Measurements from ENCODE around the gene TUBA1B. TPM values are rescaled to one million over a fixed set of nuclear protein-coding genes. Genes with fewer than 3 reads are reported as not detected.

TUBA1B gene
- total RNA-seq, 1 donor from 2014 or later: 939 TPM

DNA sequence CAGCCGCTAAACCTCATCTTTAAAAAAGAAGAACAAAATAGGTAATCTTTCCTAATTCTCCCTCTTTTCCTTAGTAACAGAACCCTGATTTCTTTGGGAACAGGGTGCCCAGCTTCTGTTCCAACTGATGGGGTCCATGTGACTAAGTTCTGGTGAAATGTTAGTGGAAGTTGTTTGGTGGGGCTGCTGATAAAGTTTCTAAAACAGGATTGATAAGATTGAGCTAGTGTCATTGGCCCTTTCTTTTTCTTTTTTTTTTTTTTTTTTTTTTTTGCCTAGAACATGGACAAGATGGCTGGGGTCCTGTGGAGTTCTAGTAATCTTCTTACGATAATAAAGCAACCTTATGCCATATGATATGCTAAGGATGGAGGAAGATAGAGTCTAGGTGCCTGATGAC, 16.2 kb upstream of the TUBA1B start:
- TF ChIP-seq, protein P1, sequence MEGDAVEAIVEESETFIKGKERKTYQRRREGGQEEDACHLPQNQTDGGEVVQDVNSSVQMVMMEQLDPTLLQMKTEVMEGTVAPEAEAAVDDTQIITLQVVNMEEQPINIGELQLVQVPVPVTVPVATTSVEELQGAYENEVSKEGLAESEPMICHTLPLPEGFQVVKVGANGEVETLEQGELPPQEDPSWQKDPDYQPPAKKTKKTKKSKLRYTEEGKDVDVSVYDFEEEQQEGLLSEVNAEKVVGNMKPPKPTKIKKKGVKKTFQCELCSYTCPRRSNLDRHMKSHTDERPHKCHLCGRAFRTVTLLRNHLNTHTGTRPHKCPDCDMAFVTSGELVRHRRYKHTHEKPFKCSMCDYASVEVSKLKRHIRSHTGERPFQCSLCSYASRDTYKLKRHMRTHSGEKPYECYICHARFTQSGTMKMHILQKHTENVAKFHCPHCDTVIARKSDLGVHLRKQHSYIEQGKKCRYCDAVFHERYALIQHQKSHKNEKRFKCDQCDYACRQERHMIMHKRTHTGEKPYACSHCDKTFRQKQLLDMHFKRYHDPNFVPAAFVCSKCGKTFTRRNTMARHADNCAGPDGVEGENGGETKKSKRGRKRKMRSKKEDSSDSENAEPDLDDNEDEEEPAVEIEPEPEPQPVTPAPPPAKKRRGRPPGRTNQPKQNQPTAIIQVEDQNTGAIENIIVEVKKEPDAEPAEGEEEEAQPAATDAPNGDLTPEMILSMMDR (IDR thresholded peaks at IDR 0.05; ENCODE audit: insufficient read depth, low read depth, low read length): no peak
- TF ChIP-seq EZH2 (IDR thresholded peaks at IDR 0.05; ENCODE audit: insufficient read depth, low read length): no peak
- H3K9me3 Mint-ChIP-seq (ENCODE audit: unreplicated experiment): no peaks in the 10 kb centered on the region

DNA sequence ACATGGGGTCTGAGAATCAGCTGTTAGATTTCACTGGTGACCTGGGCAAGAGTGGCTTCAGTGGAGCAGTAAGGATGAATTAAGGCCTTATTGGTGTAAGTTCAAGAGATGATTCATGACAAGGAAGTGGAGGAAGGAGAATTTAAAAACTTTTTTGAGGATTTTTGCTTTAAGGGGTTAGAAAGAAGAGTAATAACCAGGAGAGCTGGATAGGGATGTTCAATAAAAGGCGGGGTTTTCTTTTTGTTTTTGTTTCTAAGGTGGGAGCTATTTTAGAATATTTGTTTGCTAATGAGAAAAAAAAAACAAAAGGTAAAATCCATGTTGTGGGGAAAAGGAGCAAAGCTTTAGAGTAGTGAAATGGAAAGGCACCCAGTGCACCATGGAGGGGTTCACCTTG, 15.2 kb upstream of the TUBA1B start:
- Histone ChIP-seq H4K20me1 (ENCODE audit: insufficient read depth, low read length) (no peaks in the 10 kb centered on the region), H3K27ac (ENCODE audit: low read depth, low read length) (no peak overlapping the region), H3K9ac (ENCODE audit: low read length) (no peak overlapping the region), H3K79me2 (ENCODE audit: insufficient read depth, low read length) (no peaks in the 10 kb centered on the region), H3K4me1 (ENCODE audit: insufficient read depth, low read length) (no peaks in the 10 kb centered on the region), H2AFZ (ENCODE audit: low read depth, low read length) (no peak overlapping the region), H3K4me2 (ENCODE audit: low read length) (no peak overlapping the region), H3K9me3 (ENCODE audit: insufficient read depth, low read depth, low read length) (no peaks in the 10 kb centered on the region), H3K4me3 (ENCODE audit: insufficient read depth, low read depth, low read length) (no peak overlapping the region), H3K27me3 (ENCODE audit: insufficient read depth, low read length) (no peaks in the 10 kb centered on the region), H3K36me3 (ENCODE audit: insufficient read depth, low read length) (no peaks in the 10 kb centered on the region)
- Mint-ChIP-seq H3K36me3 (ENCODE audit: low read depth, unreplicated experiment) (peaks cover 2% of the 10 kb centered on the region), H3K4me3 (ENCODE audit: unreplicated experiment) (no peak overlapping the region), H3K9me3 (ENCODE audit: unreplicated experiment) (no peaks in the 10 kb centered on the region), H3K27ac (ENCODE audit: unreplicated experiment) (no peak overlapping the region), H3K27me3 (ENCODE audit: low read depth, unreplicated experiment) (no peaks in the 10 kb centered on the region), H3K4me1 (ENCODE audit: low read depth, unreplicated experiment) (peaks cover 4% of the 10 kb centered on the region)
- DNase-seq (ENCODE audit: low read depth): no peak
- TF ChIP-seq, protein P1 (IDR thresholded peaks at IDR 0.05; ENCODE audit: insufficient read depth, low read depth, low read length): no peak
- TF ChIP-seq EZH2 (IDR thresholded peaks at IDR 0.05; ENCODE audit: insufficient read depth, low read length): no peak
- FAIRE-seq: no peak

More for the DNA sequence above, 16.2 kb upstream of the TUBA1B start:
- no peaks in the 10 kb centered on the region for H3K36me3 ChIP-seq (ENCODE audit: insufficient read depth, low read length)
- FAIRE-seq (no peak), DNase-seq (ENCODE audit: low read depth) (no peak)
- H3K4me3 ChIP-seq (ENCODE audit: insufficient read depth, low read depth, low read length): no peak overlapping the region
- H3K79me2 ChIP-seq (ENCODE audit: insufficient read depth, low read length): no peaks in the 10 kb centered on the region
- no peak overlapping the region for H3K4me3 Mint-ChIP-seq (ENCODE audit: unreplicated experiment)
- no peak overlapping the region for H3K4me2 ChIP-seq (ENCODE audit: low read length)
- no peaks in the 10 kb centered on the region for H4K20me1 ChIP-seq (ENCODE audit: insufficient read depth, low read length)
- H3K27me3 Mint-ChIP-seq (ENCODE audit: low read depth, unreplicated experiment): no peaks in the 10 kb centered on the region
- no peaks in the 10 kb centered on the region for H3K4me1 ChIP-seq (ENCODE audit: insufficient read depth, low read length)
- H3K27ac Mint-ChIP-seq (ENCODE audit: unreplicated experiment): no peak overlapping the region
- H3K36me3 Mint-ChIP-seq (ENCODE audit: low read depth, unreplicated experiment): peaks cover 2% of the 10 kb centered on the region
- no peak overlapping the region for H2AFZ ChIP-seq (ENCODE audit: low read depth, low read length)
- no peaks in the 10 kb centered on the region for H3K9me3 ChIP-seq (ENCODE audit: insufficient read depth, low read depth, low read length)
- H3K27ac ChIP-seq (ENCODE audit: low read depth, low read length): no peak overlapping the region
- no peak overlapping the region for H3K9ac ChIP-seq (ENCODE audit: low read length)
- peaks cover 4% of the 10 kb centered on the region for H3K4me1 Mint-ChIP-seq (ENCODE audit: low read depth, unreplicated experiment)
- no peaks in the 10 kb centered on the region for H3K27me3 ChIP-seq (ENCODE audit: insufficient read depth, low read length)

DNA sequence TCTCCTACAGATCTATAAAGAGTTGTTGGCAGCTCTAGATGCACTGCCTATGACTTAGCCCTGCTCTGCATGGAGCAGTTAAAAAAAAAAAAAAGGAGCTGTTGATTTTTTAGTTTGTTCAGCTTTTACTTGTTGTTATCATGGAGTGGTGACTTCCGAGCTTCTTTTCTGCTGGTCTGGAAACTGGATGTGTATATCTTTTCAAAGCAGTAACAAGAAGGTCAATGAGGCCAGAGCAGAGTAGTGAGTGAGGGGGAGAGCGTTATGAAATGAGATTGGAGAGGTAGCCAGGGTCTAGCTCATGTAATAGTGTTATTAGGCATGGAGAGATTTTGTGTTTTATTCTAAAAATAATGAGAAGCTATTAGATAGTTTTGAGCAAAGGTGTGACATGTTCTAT, 13.2 kb upstream of the TUBA1B start:
- no peak for TF ChIP-seq EZH2 (IDR thresholded peaks at IDR 0.05; ENCODE audit: insufficient read depth, low read length)
- no peaks in the 10 kb centered on the region for H3K27me3 ChIP-seq (ENCODE audit: insufficient read depth, low read length)
- no peak for FAIRE-seq
- H3K4me2 ChIP-seq (ENCODE audit: low read length): no peak overlapping the region
- no peak for DNase-seq (ENCODE audit: low read depth)
- no peak overlapping the region for H3K27ac ChIP-seq (ENCODE audit: low read depth, low read length)
- no peaks in the 10 kb centered on the region for H3K9me3 ChIP-seq (ENCODE audit: insufficient read depth, low read depth, low read length)
- no peaks in the 10 kb centered on the region for H3K79me2 ChIP-seq (ENCODE audit: insufficient read depth, low read length)
- H3K9ac ChIP-seq (ENCODE audit: low read length): no peak overlapping the region
- Mint-ChIP-seq H3K27me3 (ENCODE audit: low read depth, unreplicated experiment) (no peaks in the 10 kb centered on the region), H3K27ac (ENCODE audit: unreplicated experiment) (no peak overlapping the region), H3K4me1 (ENCODE audit: low read depth, unreplicated experiment) (peaks cover 3% of the 10 kb centered on the region), H3K9me3 (ENCODE audit: unreplicated experiment) (no peaks in the 10 kb centered on the region), H3K36me3 (ENCODE audit: low read depth, unreplicated experiment) (no peaks in the 10 kb centered on the region), H3K4me3 (ENCODE audit: unreplicated experiment) (no peak overlapping the region)
- no peak overlapping the region for H2AFZ ChIP-seq (ENCODE audit: low read depth, low read length)
- H4K20me1 ChIP-seq (ENCODE audit: insufficient read depth, low read length): no peaks in the 10 kb centered on the region
- no peak overlapping the region for H3K4me3 ChIP-seq (ENCODE audit: insufficient read depth, low read depth, low read length)
- H3K36me3 ChIP-seq (ENCODE audit: insufficient read depth, low read length): no peaks in the 10 kb centered on the region
- no peaks in the 10 kb centered on the region for H3K4me1 ChIP-seq (ENCODE audit: insufficient read depth, low read length)

All from astrocyte (in vitro differentiated cells and primary cell).